HepG2 (cell line): Measurements from ENCODE around the gene MYO3A.

Source experiments
- CBFB ChIP-seq: sonication (generic); formaldehyde crosslinking; IDR thresholded peaks from 2 replicates; pipeline ENCODE4 v1.4.0; 2020; ENCODE audit warnings: missing genetic modification reagents
- HCFC1 ChIP-seq: fragments of 150-350 bp; IDR thresholded peaks from 2 replicates; pipeline ENCODE4 v1.6.1; 2014; ENCODE audit warnings: low read depth, low read length
- KDM1A ChIP-seq: IDR thresholded peaks from 2 replicates; pipeline ENCODE4 v1.6.1; 2016; ENCODE audit warnings: missing compliant biosample characterization
- NFRKB ChIP-seq: fragments of 450-650 bp; IDR thresholded peaks from 2 replicates; pipeline ENCODE4 v1.6.1; 2017
- POLR2AphosphoS5 ChIP-seq: IDR thresholded peaks from 2 replicates; pipeline ENCODE4 v1.6.1; 2012; ENCODE audit warnings: low read depth, low read length
- SRSF9 ChIP-seq: fragments of 200-400 bp; formaldehyde crosslinking; IDR thresholded peaks from 2 replicates; pipeline ENCODE4 v1.6.1; 2018; ENCODE audit warnings: borderline replicate concordance, mild to moderate bottlenecking, low read depth, low read length; ENCODE audit not compliant: insufficient read depth, poor library complexity, severe bottlenecking
- ZNF136 ChIP-seq: sonication (generic); formaldehyde crosslinking; IDR thresholded peaks from 2 replicates; pipeline ENCODE4 v1.8.1; 2022; ENCODE audit warnings: low read depth, mild to moderate bottlenecking, moderate library complexity, missing genetic modification reagents
- ZNF510 ChIP-seq: sonication (generic); formaldehyde crosslinking; IDR thresholded peaks from 2 replicates; pipeline ENCODE4 v1.4.0; 2020; ENCODE audit warnings: low read depth, mild to moderate bottlenecking, missing genetic modification reagents
- TF ChIP-seq, protein P1 (sequence below): sonication (generic); formaldehyde crosslinking; IDR thresholded peaks from 2 replicates; pipeline ENCODE4 v1.5.0; 2020; ENCODE audit warnings: mild to moderate bottlenecking, missing genetic modification reagents, moderate library complexity
- TF ChIP-seq, protein P2 (sequence below): sonication (generic); formaldehyde crosslinking; IDR thresholded peaks from 2 replicates; pipeline ENCODE4 v1.4.0; 2020; ENCODE audit warnings: low read depth, mild to moderate bottlenecking, missing genetic modification reagents
- TF ChIP-seq, protein P3 (sequence below): sonication (generic); formaldehyde crosslinking; IDR thresholded peaks from 2 replicates; pipeline ENCODE4 v1.4.0; 2020; ENCODE audit warnings: mild to moderate bottlenecking, missing genetic modification reagents

DNA sequence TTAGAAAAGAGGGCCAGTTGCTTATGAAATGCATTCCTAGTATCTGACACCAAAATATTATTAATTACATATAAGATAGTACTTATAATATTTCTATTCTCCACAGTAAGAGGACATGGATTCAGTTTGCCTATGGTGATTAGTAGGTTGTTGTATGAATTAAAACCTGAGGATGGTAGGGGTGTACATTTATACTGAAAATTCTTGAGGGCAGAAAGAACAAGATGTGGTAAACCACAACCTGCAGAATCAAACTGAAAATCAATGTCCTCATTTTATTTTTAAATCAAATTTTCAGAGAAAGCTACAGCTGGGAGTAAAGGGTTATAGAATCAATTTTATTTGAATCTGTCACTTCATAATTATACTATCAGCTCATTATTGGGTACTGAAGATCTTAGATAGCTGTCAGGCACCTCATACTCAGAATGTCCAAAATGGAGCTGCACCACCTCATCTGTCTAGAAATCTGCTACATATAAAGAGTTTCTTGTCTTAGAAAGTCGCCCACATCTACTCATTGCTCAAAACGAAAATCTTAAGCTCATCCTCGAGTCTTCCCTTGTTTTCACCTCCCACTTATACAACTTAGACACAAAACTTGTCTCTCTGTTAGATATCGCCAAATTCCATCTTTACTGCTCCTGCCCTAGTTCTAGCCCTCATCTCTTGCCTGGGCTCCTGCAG, 65.4 kb downstream of the MYO3A start:
- TF ChIP-seq, protein P1, sequence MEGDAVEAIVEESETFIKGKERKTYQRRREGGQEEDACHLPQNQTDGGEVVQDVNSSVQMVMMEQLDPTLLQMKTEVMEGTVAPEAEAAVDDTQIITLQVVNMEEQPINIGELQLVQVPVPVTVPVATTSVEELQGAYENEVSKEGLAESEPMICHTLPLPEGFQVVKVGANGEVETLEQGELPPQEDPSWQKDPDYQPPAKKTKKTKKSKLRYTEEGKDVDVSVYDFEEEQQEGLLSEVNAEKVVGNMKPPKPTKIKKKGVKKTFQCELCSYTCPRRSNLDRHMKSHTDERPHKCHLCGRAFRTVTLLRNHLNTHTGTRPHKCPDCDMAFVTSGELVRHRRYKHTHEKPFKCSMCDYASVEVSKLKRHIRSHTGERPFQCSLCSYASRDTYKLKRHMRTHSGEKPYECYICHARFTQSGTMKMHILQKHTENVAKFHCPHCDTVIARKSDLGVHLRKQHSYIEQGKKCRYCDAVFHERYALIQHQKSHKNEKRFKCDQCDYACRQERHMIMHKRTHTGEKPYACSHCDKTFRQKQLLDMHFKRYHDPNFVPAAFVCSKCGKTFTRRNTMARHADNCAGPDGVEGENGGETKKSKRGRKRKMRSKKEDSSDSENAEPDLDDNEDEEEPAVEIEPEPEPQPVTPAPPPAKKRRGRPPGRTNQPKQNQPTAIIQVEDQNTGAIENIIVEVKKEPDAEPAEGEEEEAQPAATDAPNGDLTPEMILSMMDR (CRISPR knock-in tag), result no peak
- TF ChIP-seq ZNF136 (CRISPR knock-in tag), result no peak
- TF ChIP-seq, protein P2, sequence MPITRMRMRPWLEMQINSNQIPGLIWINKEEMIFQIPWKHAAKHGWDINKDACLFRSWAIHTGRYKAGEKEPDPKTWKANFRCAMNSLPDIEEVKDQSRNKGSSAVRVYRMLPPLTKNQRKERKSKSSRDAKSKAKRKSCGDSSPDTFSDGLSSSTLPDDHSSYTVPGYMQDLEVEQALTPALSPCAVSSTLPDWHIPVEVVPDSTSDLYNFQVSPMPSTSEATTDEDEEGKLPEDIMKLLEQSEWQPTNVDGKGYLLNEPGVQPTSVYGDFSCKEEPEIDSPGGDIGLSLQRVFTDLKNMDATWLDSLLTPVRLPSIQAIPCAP, result no peak
- no peak for TF ChIP-seq HCFC1
- TF ChIP-seq NFRKB, result no peak
- TF ChIP-seq SRSF9, result no peak
- TF ChIP-seq POLR2AphosphoS5, result no peak
- TF ChIP-seq CBFB (CRISPR knock-in tag), result no peak
- TF ChIP-seq, protein P3, sequence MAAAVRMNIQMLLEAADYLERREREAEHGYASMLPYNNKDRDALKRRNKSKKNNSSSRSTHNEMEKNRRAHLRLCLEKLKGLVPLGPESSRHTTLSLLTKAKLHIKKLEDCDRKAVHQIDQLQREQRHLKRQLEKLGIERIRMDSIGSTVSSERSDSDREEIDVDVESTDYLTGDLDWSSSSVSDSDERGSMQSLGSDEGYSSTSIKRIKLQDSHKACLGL (CRISPR knock-in tag), result no peak
- no peak for TF ChIP-seq KDM1A
- TF ChIP-seq ZNF510 (CRISPR knock-in tag), result no peak
